ENCODE data around the gene TMPRSS11D. TPM values are rescaled to one million over a fixed set of nuclear protein-coding genes. Genes with fewer than 3 reads are reported as not detected.

The TMPRSS11D gene
- total RNA-seq, 1 experiment from 2014 or later = not detected

DNA sequence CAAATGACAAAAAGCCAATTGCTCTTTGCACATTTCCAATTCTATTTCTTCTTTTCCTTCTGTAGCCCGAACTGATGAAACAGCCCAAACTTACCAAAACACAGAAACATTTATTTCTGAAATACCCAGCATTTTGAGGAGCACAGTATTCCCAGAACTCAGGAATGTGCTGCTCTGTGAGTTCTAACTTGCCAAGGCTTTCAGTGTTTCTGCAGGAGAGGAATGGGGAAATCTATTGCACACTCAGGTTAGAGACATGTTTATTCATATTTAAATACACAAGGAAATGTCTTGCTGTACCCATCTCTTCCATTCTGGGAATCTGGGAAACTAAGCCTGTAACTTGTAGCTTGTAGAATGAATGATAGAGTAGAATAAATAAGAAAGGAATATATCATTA, 10.7 kb downstream of the TMPRSS11D start:
- no CpG with 5 or more reads among the region's 1 CpG for WGBS (ENCODE audit: extremely low coverage, insufficient read length, low lambda C conversion rate)
- H3K27me3 Mint-ChIP-seq (ENCODE audit: low read depth) = no peaks in the 10 kb centered on the region

More for the DNA sequence above, 10.7 kb downstream of the TMPRSS11D start:
- H2AFZ ChIP-seq (ENCODE audit: low read length) = no peak overlapping the region
- DNase-seq = no peak
- H3K4me1 ChIP-seq (ENCODE audit: insufficient read depth, low read length) = no peaks in the 10 kb centered on the region
- H3K27ac ChIP-seq (ENCODE audit: insufficient read length, low read depth, low read length) = no peak overlapping the region
- Mint-ChIP-seq H3K4me3 (no peak overlapping the region), H3K9me3 (no peaks in the 10 kb centered on the region), H3K27ac (no peak overlapping the region), H3K36me3 (ENCODE audit: insufficient read depth in 1 of 3, low read depth in 3 of 3) (no peaks in the 10 kb centered on the region), H3K4me1 (peaks cover 6 to 9% of the 10 kb centered on the region in 2 experiments)
- no peak overlapping the region for H3K18ac ChIP-seq (ENCODE audit: insufficient read length, low read depth, low read length)
- no peaks in the 10 kb centered on the region for H3K27me3 ChIP-seq (ENCODE audit: insufficient read depth, low read length)
- H2BK15ac ChIP-seq (ENCODE audit: low read depth, low read length) = no peak overlapping the region
- no peak overlapping the region for H3K4me2 ChIP-seq (ENCODE audit: insufficient read depth, insufficient read length, low read length)
- no peak overlapping the region for H2BK20ac ChIP-seq (ENCODE audit: low read depth, low read length, poor library complexity, severe bottlenecking)
- no peaks in the 10 kb centered on the region for H4K20me1 ChIP-seq (ENCODE audit: control insufficient read depth, insufficient read depth, insufficient read length)
- H4K8ac ChIP-seq (replicated peaks; ENCODE audit: insufficient read length, low read depth, low read length) = no peak overlapping the region
- H3K4ac ChIP-seq (ENCODE audit: low read depth, low read length) = no peak overlapping the region
- no peak overlapping the region for H3K14ac ChIP-seq (ENCODE audit: insufficient read depth, low read length)
- no peaks in the 10 kb centered on the region for H3K79me2 ChIP-seq (ENCODE audit: insufficient read depth, low read length)
- H2BK12ac ChIP-seq (ENCODE audit: insufficient read length, low read depth, low read length) = no peak overlapping the region
- H3T11ph ChIP-seq (ENCODE audit: low read length) = no peak overlapping the region
- no peak overlapping the region for H4K5ac ChIP-seq (ENCODE audit: insufficient read length, low read depth, low read length)
- no peak overlapping the region for H4K91ac ChIP-seq (ENCODE audit: insufficient read length, low read depth, low read length)
- no peaks in the 10 kb centered on the region for H3K23me2 ChIP-seq (ENCODE audit: insufficient read length, low read depth, low read length, poor library complexity, severe bottlenecking)
- no peak overlapping the region for H3K23ac ChIP-seq (ENCODE audit: insufficient read length, low read depth, low read length)
- no peak overlapping the region for H3K56ac ChIP-seq (ENCODE audit: insufficient read length, low read depth, low read length)
- no peaks in the 10 kb centered on the region for H3K9me3 ChIP-seq (ENCODE audit: control insufficient read depth, low read depth, low read length)
- H3K9ac ChIP-seq (ENCODE audit: extremely low read depth, insufficient read length, low read length) = no peak overlapping the region
- H2BK5ac ChIP-seq (ENCODE audit: insufficient read length, low read length) = no peak overlapping the region
- no peak overlapping the region for H2BK120ac ChIP-seq (ENCODE audit: low read depth, low read length, poor library complexity, severe bottlenecking)
- H3K79me1 ChIP-seq (ENCODE audit: insufficient read depth, low read depth, low read length, poor library complexity, severe bottlenecking) = no peaks in the 10 kb centered on the region
- TF ChIP-seq, protein P1, sequence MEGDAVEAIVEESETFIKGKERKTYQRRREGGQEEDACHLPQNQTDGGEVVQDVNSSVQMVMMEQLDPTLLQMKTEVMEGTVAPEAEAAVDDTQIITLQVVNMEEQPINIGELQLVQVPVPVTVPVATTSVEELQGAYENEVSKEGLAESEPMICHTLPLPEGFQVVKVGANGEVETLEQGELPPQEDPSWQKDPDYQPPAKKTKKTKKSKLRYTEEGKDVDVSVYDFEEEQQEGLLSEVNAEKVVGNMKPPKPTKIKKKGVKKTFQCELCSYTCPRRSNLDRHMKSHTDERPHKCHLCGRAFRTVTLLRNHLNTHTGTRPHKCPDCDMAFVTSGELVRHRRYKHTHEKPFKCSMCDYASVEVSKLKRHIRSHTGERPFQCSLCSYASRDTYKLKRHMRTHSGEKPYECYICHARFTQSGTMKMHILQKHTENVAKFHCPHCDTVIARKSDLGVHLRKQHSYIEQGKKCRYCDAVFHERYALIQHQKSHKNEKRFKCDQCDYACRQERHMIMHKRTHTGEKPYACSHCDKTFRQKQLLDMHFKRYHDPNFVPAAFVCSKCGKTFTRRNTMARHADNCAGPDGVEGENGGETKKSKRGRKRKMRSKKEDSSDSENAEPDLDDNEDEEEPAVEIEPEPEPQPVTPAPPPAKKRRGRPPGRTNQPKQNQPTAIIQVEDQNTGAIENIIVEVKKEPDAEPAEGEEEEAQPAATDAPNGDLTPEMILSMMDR (conservative IDR thresholded peaks at IDR 0.05) = no peak
- no peak overlapping the region for H2AK5ac ChIP-seq (ENCODE audit: insufficient read length, low read length)

Measured in H9 (cell line).